NCI-H187 treated with DMSO at 0.1 percent for 48 hours (cell line): ENCODE measurements around the gene TUBG2.
"Not testable (repeated sequence)": the region's sequence is repeated elsewhere in the genome, so short reads cannot be mapped to it uniquely, and the experiment has no call there.

Experiments used
- DNase-seq: peaks from one replicate; lab custom pipeline; 2025; lab: John Stamatoyannopoulos, UW

Gene TUBG2

DNA sequence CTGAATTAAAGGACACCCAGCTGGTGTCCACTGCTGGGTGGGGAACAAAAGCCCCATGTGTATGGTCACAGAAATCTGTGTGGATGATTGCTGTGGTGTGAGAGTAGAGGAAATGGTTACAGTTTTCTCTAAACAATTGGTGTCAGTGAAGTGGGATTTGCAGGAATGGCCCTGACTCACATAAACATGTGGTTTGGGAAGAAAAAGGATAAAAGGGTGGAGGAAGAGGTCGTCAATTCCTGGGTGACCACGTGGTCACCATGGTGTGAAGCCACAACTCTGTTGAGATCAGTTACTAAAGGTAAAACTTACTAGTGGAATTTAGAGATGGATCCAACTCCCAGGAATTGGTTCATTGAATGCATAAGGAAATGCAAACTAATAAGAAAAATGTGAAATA lies 3.6 kb upstream of the TUBG2 start:
- no peak for DNase-seq

GRCh38 chr17:42657824-42658588 lies 1.1 kb upstream of the TUBG2 start:
- DNase-seq, result no peak

- DNase-seq, result not testable (repeated sequence)
Measured at GRCh38 chr17:42659932-42660274, 819 bp downstream of the TUBG2 start.

DNA sequence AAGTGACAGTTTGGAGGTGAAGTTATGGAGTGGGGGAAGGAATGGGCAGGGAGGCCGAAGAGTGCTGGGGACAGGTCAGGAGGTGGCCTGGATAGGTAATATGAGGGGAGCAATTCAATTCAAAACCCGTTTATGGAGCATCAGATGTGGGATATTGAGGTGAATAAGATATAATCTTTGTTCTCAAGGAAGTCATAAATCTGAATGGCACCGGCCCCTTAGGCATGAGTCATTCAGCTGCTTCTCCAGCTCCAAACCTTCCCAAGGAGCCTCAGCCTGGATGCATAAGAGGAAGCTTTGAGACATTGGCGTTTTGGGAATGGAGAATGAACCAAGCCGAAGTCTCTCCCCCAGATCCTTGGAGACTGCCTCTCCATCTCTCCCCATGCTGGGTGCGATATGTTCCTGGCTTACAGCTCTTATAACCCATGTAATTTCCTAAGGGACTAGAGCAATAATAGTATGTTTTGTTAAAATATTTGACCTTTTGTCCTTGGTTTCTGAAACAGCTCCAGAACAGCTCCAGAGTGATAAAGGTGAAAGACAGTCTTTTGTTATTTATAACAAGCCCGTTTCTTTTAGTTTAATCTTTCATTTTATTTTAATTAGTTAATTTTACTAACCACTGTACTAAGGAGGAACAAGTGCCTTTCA lies 1.7 kb downstream of the TUBG2 start:
- no peak for DNase-seq

GRCh38 chr17:42665581-42666001 lies 6.5 kb downstream of the TUBG2 start:
- DNase-seq, result no peak

GRCh38 chr17:42666126-42666525 lies 7.0 kb downstream of the TUBG2 start:
- not testable (repeated sequence) for DNase-seq

DNA sequence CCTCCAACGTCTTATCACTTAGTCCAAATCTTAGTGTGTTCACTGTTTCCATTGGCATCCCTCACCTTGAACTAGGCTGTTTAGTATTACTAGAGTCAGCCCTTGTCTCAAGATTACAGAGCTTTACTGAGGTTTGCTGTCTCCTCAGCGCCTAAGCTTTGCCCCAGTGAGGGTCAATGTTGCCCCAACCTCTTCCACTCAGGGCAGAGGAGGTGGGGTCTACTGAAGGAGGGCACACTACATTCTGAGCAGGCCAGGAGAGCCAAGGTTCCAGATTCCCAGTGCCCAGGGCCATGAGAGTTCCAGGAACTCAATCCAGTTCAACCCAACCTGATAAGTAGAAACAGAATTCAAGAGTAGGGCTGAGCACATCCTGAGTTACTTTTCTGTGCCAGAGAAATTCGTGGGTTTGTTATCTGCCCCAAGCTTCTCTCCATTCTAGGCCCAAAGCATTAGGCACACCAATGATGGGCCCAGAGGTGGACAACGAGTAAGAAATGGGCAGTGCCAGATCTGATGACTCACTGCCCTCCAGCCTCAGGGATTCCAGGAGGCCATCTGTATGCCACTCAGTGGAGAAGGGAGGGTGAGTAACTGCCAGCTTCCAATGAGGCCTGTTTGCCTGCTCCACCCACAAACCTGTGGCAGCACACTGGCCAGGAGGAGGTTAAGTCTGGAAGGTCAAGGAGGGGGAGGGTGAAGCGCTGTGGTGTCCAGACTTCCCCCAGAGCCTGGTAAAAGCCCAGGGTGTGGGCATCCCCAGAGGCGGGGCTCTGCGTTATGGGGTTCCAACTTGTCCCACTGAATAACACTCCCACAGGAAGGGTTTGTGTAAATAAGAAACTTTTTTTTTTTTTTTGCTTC lies 8.2 kb downstream of the TUBG2 start:
- DNase-seq, result no peak

- no peak for DNase-seq
Measured at GRCh38 chr17:42669705-42669976, 10.6 kb downstream of the TUBG2 start.

GRCh38 chr17:42669977-42670788 lies 11.1 kb downstream of the TUBG2 start:
- DNase-seq, result no peak

DNA sequence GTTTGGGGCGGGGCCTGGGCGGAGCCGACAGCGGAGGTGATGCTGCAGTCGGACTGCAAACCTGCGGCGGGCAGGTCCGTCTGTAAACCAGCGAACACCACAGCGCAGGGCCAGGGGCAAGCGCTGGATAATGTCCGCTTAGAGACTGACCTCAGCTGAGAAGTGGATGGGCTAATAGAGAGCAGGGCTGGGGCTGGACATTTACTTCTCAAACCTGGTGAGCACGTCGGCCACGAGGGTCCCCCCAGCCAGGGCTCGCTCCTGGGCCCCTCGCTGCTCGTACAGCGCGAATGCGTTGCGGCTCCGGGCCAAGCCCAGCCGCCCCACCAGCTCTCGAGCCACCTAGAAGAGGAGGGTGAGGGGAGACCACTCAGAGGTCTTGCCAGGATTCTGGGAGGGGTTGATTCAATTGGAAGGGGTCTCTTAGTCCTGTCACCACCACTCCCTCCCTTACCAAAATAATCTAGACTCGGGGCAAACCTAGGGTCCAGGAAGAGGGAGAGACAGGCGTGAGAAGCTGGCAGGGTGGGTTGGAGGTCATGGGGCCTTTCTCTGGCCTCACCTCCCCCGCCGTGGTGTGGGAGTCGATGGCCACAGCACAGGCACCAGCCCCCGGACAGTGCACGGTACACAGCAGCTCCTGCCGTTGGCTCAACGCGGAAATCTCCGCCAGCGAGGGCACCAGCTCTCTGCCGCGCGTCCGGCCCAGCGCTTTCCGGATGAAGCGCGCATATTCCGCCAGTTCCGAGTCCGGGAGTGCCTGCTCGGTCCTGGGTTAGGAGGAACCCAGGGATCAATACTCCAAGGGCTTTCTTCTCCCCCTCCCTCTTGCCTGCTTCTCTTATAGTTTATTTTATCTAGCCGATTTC lies 11.9 kb downstream of the TUBG2 start:
- no peak for DNase-seq

- DNase-seq, result no peak
Measured at GRCh38 chr17:42672038-42672437, 13.0 kb downstream of the TUBG2 start.

- no peak for DNase-seq
Measured at GRCh38 chr17:42673266-42673884, 14.3 kb downstream of the TUBG2 start.

DNA sequence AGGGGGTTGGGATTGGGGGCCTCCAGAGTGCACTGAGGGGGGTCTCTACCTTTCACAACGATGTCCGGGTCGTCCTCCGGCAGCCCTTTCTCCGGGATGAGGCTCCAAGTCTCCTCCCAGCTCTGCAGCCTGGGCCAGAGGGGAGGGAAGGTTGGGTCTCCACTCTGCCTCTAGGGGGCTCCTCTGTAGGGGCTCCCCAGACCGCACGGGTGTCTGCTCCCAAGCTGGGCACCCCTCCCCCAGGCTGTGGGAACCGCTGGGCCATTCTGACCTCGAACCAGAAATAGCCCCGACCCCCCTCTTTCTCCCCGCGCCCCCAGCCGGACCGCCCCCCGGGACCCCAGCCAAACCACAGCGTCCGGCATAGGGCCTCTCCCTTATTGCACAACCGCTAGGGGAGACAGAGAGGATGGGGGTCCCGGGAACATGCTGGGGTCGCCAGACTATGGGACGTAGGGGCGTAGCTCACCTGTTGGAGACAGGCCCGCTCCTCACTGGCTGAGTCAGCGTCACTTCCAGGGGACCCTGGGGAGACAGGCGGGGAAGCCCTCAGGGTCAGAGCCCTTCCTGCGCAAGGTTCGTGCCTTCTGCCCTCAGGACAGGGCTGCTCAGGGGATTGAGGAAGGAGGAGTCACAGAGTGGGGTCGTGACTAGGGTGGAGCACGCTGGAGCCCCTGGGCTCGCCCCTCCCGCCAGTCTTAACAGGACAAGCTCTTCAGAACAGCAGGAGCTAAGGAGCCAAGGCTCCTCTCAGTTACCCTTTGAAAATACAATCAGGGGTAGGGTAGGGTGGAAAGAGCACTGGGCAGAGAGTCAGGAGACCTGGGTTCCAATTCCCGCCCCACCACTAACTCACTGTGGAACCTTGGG lies 15.0 kb downstream of the TUBG2 start:
- no peak for DNase-seq

- no peak for DNase-seq
Measured at GRCh38 chr17:42674755-42675347, 15.8 kb downstream of the TUBG2 start.

- DNase-seq, result no peak
Measured at GRCh38 chr17:42675348-42675964, 16.4 kb downstream of the TUBG2 start.

- DNase-seq, result no peak
Measured at GRCh38 chr17:42675965-42676423, 16.9 kb downstream of the TUBG2 start.

- DNase-seq, result no peak
Measured at GRCh38 chr17:42676424-42677011, 17.4 kb downstream of the TUBG2 start, which contains the start of gene PLEKHH3. Gene PLEKHH3, minus strand, starts transcription at chr17:42676994. Its CDS starts 431 bp downstream, at chr17:42676563.
